ENCODE data around the gene TRDMT1. TPM values are rescaled to one million over a fixed set of nuclear protein-coding genes. Genes with fewer than 3 reads are reported as not detected.

TRDMT1 gene
- total and polyA plus RNA-seq, 2 experiments from 2014 or later = 3.5 to 4.2 TPM

- H3K9me2 ChIP-seq (replicated peaks; ENCODE audit: insufficient read depth) = no peaks in the 10 kb centered on the region
- TF ChIP-seq EZH2phosphoT487 (IDR thresholded peaks at IDR 0.05; ENCODE audit: low read depth, severe bottlenecking, unreplicated experiment) (no peak), EZH2 (IDR thresholded peaks at IDR 0.05; ENCODE audit: borderline replicate concordance) (no peak), CTCF (IDR thresholded peaks at IDR 0.05; ENCODE audit: poor library complexity) (no peak)
- DNase-seq (ENCODE audit: low spot score) = peak; percentile 87
- no peaks in the 10 kb centered on the region for H3K9me3 ChIP-seq (ENCODE audit: low read depth)
- peak overlapping the region; percentile 38 for H2AFZ ChIP-seq
- peaks cover 23% of the 10 kb centered on the region for H3K27me3 ChIP-seq
- peak overlapping the region; percentile 75 for H3K4me3 ChIP-seq
- peaks cover 45% of the 10 kb centered on the region for H4K20me1 ChIP-seq (ENCODE audit: insufficient read depth, poor library complexity, severe bottlenecking)
- 1% methylated on average over 32 of the region's 43 CpGs for WGBS (ENCODE audit: low lambda C conversion rate, missing lambda C conversion rate)
- H3K79me2 ChIP-seq = peaks cover 36% of the 10 kb centered on the region
- H3K36me3 ChIP-seq (replicated peaks; ENCODE audit: insufficient read depth, low read depth) = peaks cover 3% of the 10 kb centered on the region
- H3K27ac ChIP-seq = peak overlapping the region; percentile 99
- peak overlapping the region; percentile 85 for H3K4me2 ChIP-seq
- peaks cover 31% of the 10 kb centered on the region for H3K4me1 ChIP-seq (ENCODE audit: insufficient read depth)
Observed at GRCh38 chr10:17229967-17230682, 28.7 kb upstream of the TRDMT1 start.

GRCh38 chr10:17229717-17229966 lies 28.2 kb upstream of the TRDMT1 start:
- H3K9me2 ChIP-seq (replicated peaks; ENCODE audit: insufficient read depth) = no peaks in the 10 kb centered on the region
- peak overlapping the region; percentile 75 for H3K4me3 ChIP-seq
- WGBS (ENCODE audit: low lambda C conversion rate, missing lambda C conversion rate) = under 1% methylated on average over 21 of the region's 21 CpGs
- H4K20me1 ChIP-seq (ENCODE audit: insufficient read depth, poor library complexity, severe bottlenecking) = peaks cover 40% of the 10 kb centered on the region
- H3K27me3 ChIP-seq = peaks cover 23% of the 10 kb centered on the region
- H3K36me3 ChIP-seq (replicated peaks; ENCODE audit: insufficient read depth, low read depth) = peaks cover 3% of the 10 kb centered on the region
- peak overlapping the region; percentile 99 for H3K27ac ChIP-seq
- no peak for DNase-seq (ENCODE audit: low spot score)
- H3K4me1 ChIP-seq (ENCODE audit: insufficient read depth) = peaks cover 31% of the 10 kb centered on the region
- no peaks in the 10 kb centered on the region for H3K9me3 ChIP-seq (ENCODE audit: low read depth)
- H3K4me2 ChIP-seq = peak overlapping the region; percentile 85
- peaks cover 36% of the 10 kb centered on the region for H3K79me2 ChIP-seq
- TF ChIP-seq EZH2phosphoT487 (IDR thresholded peaks at IDR 0.05; ENCODE audit: low read depth, severe bottlenecking, unreplicated experiment) (no peak), EZH2 (IDR thresholded peaks at IDR 0.05; ENCODE audit: borderline replicate concordance) (no peak), CTCF (IDR thresholded peaks at IDR 0.05; ENCODE audit: poor library complexity) (no peak)
- H2AFZ ChIP-seq = peak overlapping the region; percentile 38

- Histone ChIP-seq H3K27ac (peak overlapping the region; percentile 99), H2AFZ (peak overlapping the region; percentile 60), H3K4me3 (peak overlapping the region; percentile 76), H3K9me2 (replicated peaks; ENCODE audit: insufficient read depth) (no peaks in the 10 kb centered on the region), H4K20me1 (ENCODE audit: insufficient read depth, poor library complexity, severe bottlenecking) (peaks cover 36% of the 10 kb centered on the region), H3K4me1 (ENCODE audit: insufficient read depth) (peaks cover 31% of the 10 kb centered on the region), H3K36me3 (replicated peaks; ENCODE audit: insufficient read depth, low read depth) (peaks cover 3% of the 10 kb centered on the region), H3K27me3 (peaks cover 23% of the 10 kb centered on the region), H3K4me2 (peak overlapping the region; percentile 85), H3K9me3 (ENCODE audit: low read depth) (no peaks in the 10 kb centered on the region), H3K79me2 (peaks cover 36% of the 10 kb centered on the region)
- DNase-seq (ENCODE audit: low spot score) = peak; percentile 88
- WGBS (ENCODE audit: low lambda C conversion rate, missing lambda C conversion rate) = under 1% methylated on average over 53 of the region's 72 CpGs
- TF ChIP-seq EZH2 (IDR thresholded peaks at IDR 0.05; ENCODE audit: borderline replicate concordance) (no peak), CTCF (IDR thresholded peaks at IDR 0.05; ENCODE audit: poor library complexity) (no peak), EZH2phosphoT487 (IDR thresholded peaks at IDR 0.05; ENCODE audit: low read depth, severe bottlenecking, unreplicated experiment) (no peak)
Observed at GRCh38 chr10:17229016-17229716, 27.7 kb upstream of the TRDMT1 start.
